NT2/D1 (cell line): ENCODE data around the gene UMPS.

Source experiments
- SUZ12 ChIP-seq: IDR thresholded peaks from 2 replicates; pipeline ENCODE4 v1.6.1; 2011; ENCODE audit not compliant: insufficient read length, insufficient read depth; ENCODE audit errors: extremely low read depth
- YY1 ChIP-seq: IDR thresholded peaks from 2 replicates; pipeline ENCODE4 v1.6.1; 2011; ENCODE audit not compliant: insufficient read length, insufficient read depth
- ZNF274 ChIP-seq: IDR thresholded peaks from 2 replicates; pipeline ENCODE4 v1.6.1; 2011; ENCODE audit warnings: mild to moderate bottlenecking, low read depth, low read length

- TF ChIP-seq SUZ12, result no peak
- TF ChIP-seq ZNF274, result no peak
- TF ChIP-seq YY1, result no peak
Observed at GRCh38 chr3:124779751-124780191, 49.5 kb downstream of the UMPS start.
